GM12872 (cell line): ENCODE measurements around the gene CDCA4.

Experiments used
- TF ChIP-seq, protein P1 (sequence below): IDR thresholded peaks from 3 replicates; pipeline ENCODE4 v1.5.1; 2011; ENCODE audit warnings: low read depth, mild to moderate bottlenecking, low read length, moderate library complexity; ENCODE audit not compliant: insufficient read depth

CDCA4 gene

DNA sequence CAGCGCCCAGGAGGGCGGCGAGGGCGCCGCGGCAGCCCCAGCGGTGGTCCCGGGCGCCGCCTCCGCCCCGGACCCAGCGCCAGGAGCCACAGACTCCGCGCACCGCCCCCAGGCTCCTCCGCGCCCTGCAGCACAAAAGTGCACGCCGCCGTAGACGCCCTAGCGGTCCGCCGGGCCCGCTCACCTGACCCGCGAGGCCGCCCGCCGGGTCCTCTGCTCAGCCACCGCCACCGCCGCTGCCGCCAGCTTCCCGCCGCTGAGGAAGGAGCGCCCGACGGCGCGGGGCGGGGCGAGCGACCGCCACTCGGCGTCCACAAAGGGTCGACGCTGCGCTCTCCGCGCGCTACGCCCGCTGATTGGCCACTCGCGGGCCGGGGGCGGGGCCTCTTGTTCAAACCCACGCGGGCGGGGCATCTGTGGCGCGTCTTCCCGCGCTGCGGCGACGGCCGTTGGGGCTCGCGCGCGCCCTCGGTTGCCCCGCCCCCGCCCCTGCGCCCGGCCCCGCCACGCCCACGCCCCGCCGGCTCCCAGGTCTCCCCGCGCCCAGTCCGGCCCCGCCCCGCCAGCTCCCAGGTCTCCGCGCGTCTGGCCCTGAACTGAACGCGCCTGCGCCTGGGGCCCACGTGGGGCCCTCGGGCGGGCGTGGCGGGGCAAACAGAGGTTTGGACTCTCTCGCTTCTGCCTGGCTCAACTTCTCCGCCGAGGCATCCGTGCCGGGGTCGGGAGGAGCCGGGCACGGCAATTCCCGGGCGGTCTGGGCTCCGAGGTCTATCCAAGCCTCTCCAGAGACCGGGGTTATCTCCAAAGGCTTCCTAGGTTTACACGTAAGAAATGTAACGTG is at the start of gene CDCA4:
Gene CDCA4 (minus strand): TSS at position 269 of the 841 bp plus-strand sequence. CDS start 9,154 bp downstream, outside the sequence.
- TF ChIP-seq, protein P1, sequence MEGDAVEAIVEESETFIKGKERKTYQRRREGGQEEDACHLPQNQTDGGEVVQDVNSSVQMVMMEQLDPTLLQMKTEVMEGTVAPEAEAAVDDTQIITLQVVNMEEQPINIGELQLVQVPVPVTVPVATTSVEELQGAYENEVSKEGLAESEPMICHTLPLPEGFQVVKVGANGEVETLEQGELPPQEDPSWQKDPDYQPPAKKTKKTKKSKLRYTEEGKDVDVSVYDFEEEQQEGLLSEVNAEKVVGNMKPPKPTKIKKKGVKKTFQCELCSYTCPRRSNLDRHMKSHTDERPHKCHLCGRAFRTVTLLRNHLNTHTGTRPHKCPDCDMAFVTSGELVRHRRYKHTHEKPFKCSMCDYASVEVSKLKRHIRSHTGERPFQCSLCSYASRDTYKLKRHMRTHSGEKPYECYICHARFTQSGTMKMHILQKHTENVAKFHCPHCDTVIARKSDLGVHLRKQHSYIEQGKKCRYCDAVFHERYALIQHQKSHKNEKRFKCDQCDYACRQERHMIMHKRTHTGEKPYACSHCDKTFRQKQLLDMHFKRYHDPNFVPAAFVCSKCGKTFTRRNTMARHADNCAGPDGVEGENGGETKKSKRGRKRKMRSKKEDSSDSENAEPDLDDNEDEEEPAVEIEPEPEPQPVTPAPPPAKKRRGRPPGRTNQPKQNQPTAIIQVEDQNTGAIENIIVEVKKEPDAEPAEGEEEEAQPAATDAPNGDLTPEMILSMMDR = no peak

GRCh38 chr14:105069871-105070759 is 49.2 kb upstream of the CDCA4 start:
- TF ChIP-seq, protein P1 = no peak

DNA sequence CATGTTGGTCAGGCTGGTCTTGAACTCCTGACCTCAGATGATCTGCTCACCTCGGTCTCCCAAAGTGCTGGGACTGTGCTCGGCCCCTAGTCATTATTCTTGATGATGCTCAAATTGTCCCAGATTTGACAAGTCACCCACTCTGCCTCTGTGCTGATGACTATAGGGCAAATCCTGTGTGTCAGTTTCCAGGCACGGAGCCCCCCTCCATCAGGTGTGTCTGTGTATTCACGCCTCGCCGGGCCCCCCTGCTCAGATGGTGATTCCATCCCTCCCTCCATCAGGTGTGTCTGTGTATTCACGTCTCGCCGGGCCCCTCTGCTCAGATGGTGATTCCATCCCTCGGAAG is 48.6 kb upstream of the CDCA4 start:
- TF ChIP-seq, protein P1 = no peak

DNA sequence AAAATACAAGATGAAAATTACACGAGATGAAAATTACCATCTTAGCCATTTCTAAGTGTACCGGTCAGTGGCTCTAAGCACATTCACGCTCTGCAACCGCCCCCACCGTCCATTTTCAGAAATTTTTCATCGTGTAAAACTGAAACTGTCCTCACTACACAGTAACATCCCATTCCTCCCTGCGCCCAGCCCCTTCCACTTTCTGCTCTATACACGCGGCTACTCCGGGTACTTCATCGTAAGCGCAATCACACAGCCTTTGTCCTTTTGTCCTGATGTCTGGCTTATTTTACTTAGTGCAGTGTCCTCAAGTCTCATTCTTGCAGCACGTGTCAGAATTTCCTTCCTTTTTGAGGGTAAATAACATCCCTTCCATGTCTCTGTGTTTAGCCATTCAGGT is 47.9 kb upstream of the CDCA4 start:
- TF ChIP-seq, protein P1 = no peak

DNA sequence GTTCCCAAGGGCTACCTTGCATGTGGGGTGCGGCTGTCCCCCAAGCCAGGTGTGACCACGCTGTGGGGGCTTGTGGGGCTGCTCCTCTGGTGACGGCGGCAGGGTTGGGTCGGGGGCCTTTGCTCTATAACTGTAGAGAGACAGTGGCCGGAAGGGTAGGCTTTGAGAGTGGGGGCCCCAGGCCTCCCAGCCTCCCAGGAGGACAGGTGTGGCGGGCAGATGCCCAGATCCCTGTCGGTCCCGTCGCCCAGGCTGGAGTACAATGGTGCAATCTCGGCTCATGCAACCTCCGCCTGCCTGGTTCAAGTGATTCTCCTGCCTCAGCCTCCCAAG is 47.1 kb upstream of the CDCA4 start:
- TF ChIP-seq, protein P1 = no peak

GRCh38 chr14:105067140-105067968 is 46.5 kb upstream of the CDCA4 start:
- TF ChIP-seq, protein P1 = no peak
